Mesenchymal stem cell (in vitro differentiated cells and primary cell): ENCODE data around the gene ILF2.
A peak's percentile ranks its signal among the peaks of the same experiment; 100 is the strongest.
"Not testable (repeated sequence)": the region's sequence is repeated elsewhere in the genome, so short reads cannot be mapped to it uniquely, and the experiment has no call there.

Experiments used
- DNase-seq: peaks from one replicate; pipeline ENCODE4 v3.0.0-alpha.2; 2013
- H2AFZ ChIP-seq: one replicate; pipeline ENCODE4 v1.6.1; 2013; ENCODE audit warnings: low read depth, mild to moderate bottlenecking, control low read depth, inconsistent platforms, low read length, moderate library complexity
- H2AK5ac ChIP-seq: 2 replicates; pipeline ENCODE4 v1.6.1; 2013; ENCODE audit warnings: low read length, moderate library complexity, mild to moderate bottlenecking, inconsistent platforms; ENCODE audit not compliant: severe bottlenecking
- H2BK120ac ChIP-seq: one replicate; pipeline ENCODE4 v1.6.1; 2013; ENCODE audit warnings: low read depth, mild to moderate bottlenecking, inconsistent platforms, low read length, moderate library complexity
- H2BK12ac ChIP-seq, 2 experiments: one replicate each; pipeline ENCODE4 v1.6.1; 2013; ENCODE audit warnings: inconsistent platforms in 2 of 2, low read length in 2 of 2, mild to moderate bottlenecking in 2 of 2, moderate library complexity in 2 of 2, control low read depth in 1 of 2
- H2BK15ac ChIP-seq: one replicate; pipeline ENCODE4 v1.6.1; 2013; ENCODE audit warnings: mild to moderate bottlenecking, low read depth, inconsistent platforms; ENCODE audit not compliant: poor library complexity, severe bottlenecking
- H2BK5ac ChIP-seq: 2 replicates; pipeline ENCODE4 v1.6.1; 2013; ENCODE audit warnings: low read depth, mild to moderate bottlenecking, low read length, control low read depth, inconsistent platforms; ENCODE audit not compliant: poor library complexity, severe bottlenecking
- H3K14ac ChIP-seq, 2 experiments: one replicate each; pipeline ENCODE4 v1.6.1; 2013; ENCODE audit warnings: inconsistent platforms in 2 of 2, low read length in 2 of 2, control low read depth in 1 of 2, mild to moderate bottlenecking in 1 of 2, moderate library complexity in 1 of 2
- H3K18ac ChIP-seq, 2 experiments: one replicate each; pipeline ENCODE4 v1.6.1; 2013; ENCODE audit warnings: inconsistent platforms in 2 of 2, low read length in 2 of 2, control low read depth in 1 of 2, low read depth in 1 of 2, mild to moderate bottlenecking in 1 of 2
- H3K23ac ChIP-seq, 2 experiments: one replicate each; pipeline ENCODE4 v1.6.1; 2013; ENCODE audit warnings: inconsistent platforms in 2 of 2, low read length in 2 of 2, mild to moderate bottlenecking in 2 of 2, moderate library complexity in 2 of 2, control low read depth in 1 of 2
- H3K27ac ChIP-seq: 2 replicates; pipeline ENCODE4 v1.5.1; 2013; ENCODE audit warnings: mild to moderate bottlenecking, moderate library complexity, low read length, control low read depth, inconsistent platforms; ENCODE audit not compliant: poor library complexity, severe bottlenecking
- H3K27me3 ChIP-seq, 2 experiments: 2 replicates each; pipeline versions ENCODE4 v1.6.1 to v1.7.0; 2013; ENCODE audit warnings: low read length in 2 of 2, mild to moderate bottlenecking in 2 of 2, moderate library complexity in 2 of 2, control low read depth in 1 of 2, inconsistent platforms in 1 of 2; ENCODE audit not compliant: control insufficient read depth in 1 of 2, insufficient read depth in 1 of 2
- H3K36me3 ChIP-seq, 2 experiments: 2 replicates each; pipeline versions ENCODE4 v1.6.1 to v1.7.0; 2013; ENCODE audit warnings: low read length in 2 of 2, control low read depth in 1 of 2, inconsistent platforms in 1 of 2, low read depth in 1 of 2, mild to moderate bottlenecking in 1 of 2; ENCODE audit not compliant: insufficient read depth in 2 of 2, control insufficient read depth in 1 of 2
- H3K4ac ChIP-seq, 2 experiments: one replicate each; pipeline ENCODE4 v1.6.1; 2013; ENCODE audit warnings: inconsistent platforms in 2 of 2, low read length in 2 of 2, mild to moderate bottlenecking in 2 of 2, moderate library complexity in 2 of 2, control low read depth in 1 of 2, low read depth in 1 of 2
- H3K4me1 ChIP-seq: 2 replicates; pipeline ENCODE4 v1.6.1; 2013; ENCODE audit warnings: low read depth, low read length, control low read depth; ENCODE audit not compliant: control insufficient read depth, insufficient read depth
- H3K4me2 ChIP-seq: 2 replicates; pipeline ENCODE4 v1.6.1; 2013; ENCODE audit warnings: low read length, mild to moderate bottlenecking, inconsistent platforms; ENCODE audit not compliant: poor library complexity, severe bottlenecking
- H3K4me3 ChIP-seq, 2 experiments: 2 replicates each; pipeline versions ENCODE4 v1.5.1 to v1.7.0; 2013; ENCODE audit warnings: low read length in 2 of 2, mild to moderate bottlenecking in 2 of 2, control low read depth in 1 of 2, low read depth in 1 of 2; ENCODE audit not compliant: insufficient read depth in 1 of 2
- H3K79me1 ChIP-seq: replicated peaks from 2 replicates; pipeline ENCODE4 v1.6.1; 2013; ENCODE audit warnings: mild to moderate bottlenecking, control low read depth, low read length, inconsistent platforms; ENCODE audit not compliant: poor library complexity, severe bottlenecking
- H3K9ac ChIP-seq: 2 replicates; pipeline ENCODE4 v1.7.0; 2013; ENCODE audit warnings: mild to moderate bottlenecking, low read length, moderate library complexity
- H3K9me3 ChIP-seq: 2 replicates; pipeline ENCODE4 v1.7.0; 2013; ENCODE audit warnings: mild to moderate bottlenecking, low read length; ENCODE audit not compliant: control insufficient read depth
- H4K8ac ChIP-seq: one replicate; pipeline ENCODE4 v1.6.1; 2013; ENCODE audit warnings: inconsistent platforms, mild to moderate bottlenecking, low read length, moderate library complexity
- H4K91ac ChIP-seq: one replicate; pipeline ENCODE4 v1.6.1; 2013; ENCODE audit warnings: mild to moderate bottlenecking, low read length, inconsistent platforms
- WGBS: methylation state at CpG from one replicate; pipeline ENCODE4 v1.1.7; 2013; ENCODE audit warnings: mixed read lengths; 5-methylcytosine and 5-hydroxymethylcytosine counted together

ILF2 gene

DNA sequence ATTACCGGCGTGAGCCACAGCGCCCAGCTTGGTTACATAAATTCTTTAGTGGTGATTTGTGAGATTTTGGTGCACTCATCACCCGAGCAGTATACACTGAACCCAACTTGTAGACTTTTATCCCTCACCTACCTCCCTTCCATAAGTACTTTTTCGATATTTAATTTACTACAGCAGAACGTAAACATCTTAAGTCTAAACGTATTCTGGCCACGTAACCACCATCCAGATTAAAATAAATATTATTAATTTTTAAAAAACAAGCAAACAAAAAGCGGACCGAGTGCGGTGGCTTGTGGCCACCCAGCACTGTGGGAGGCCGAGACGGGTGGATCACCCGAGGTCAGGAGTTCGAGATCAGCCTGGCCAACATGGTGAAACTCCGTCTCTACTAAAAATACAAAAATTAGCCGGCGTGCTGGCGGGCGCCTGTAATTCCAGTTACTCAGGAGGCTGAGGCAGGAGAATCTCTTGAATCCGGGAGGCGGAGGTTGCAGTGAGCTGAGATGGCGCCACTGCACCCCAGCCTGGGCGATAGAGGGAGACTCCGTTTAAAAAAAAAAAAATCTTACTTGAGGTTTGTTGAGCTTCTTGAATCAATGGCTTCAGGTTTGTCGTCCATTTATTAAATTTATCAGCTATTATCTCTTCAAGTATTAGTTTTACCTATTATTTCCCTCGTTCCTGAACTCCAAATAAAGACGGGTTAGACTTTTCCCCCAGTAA is 998 bp upstream of the ILF2 start:
- Histone ChIP-seq H3K36me3 (peaks cover 19 to 31% of the 10 kb centered on the region in 2 experiments), H2BK12ac (peak overlapping the region in 1 of 2 experiments; percentile 31), H3K4me3 (peak overlapping the region; percentile 43 to 73), H3K4me2 (peak overlapping the region; percentile 65), H3K27ac (peak overlapping the region; percentile 75), H3K9ac (peak overlapping the region; percentile 74)
- H3K23ac ChIP-seq, H2AFZ ChIP-seq, H3K79me1 ChIP-seq, H2AK5ac ChIP-seq, H4K91ac ChIP-seq, H3K18ac ChIP-seq, H2BK5ac ChIP-seq, H3K4me1 ChIP-seq, DNase-seq, H3K4ac ChIP-seq, H3K14ac ChIP-seq, H3K27me3 ChIP-seq, H2BK120ac ChIP-seq, H2BK15ac ChIP-seq, H3K9me3 ChIP-seq, H4K8ac ChIP-seq: not testable (repeated sequence)
- 12% methylated on average over 26 of the region's 28 CpGs for WGBS

GRCh38 chr1:153670257-153670858 is 435 bp downstream of the ILF2 start:
- WGBS = 4% methylated on average over 22 of the region's 22 CpGs
- H2AFZ ChIP-seq = no peak overlapping the region
- DNase-seq = no peak

DNA sequence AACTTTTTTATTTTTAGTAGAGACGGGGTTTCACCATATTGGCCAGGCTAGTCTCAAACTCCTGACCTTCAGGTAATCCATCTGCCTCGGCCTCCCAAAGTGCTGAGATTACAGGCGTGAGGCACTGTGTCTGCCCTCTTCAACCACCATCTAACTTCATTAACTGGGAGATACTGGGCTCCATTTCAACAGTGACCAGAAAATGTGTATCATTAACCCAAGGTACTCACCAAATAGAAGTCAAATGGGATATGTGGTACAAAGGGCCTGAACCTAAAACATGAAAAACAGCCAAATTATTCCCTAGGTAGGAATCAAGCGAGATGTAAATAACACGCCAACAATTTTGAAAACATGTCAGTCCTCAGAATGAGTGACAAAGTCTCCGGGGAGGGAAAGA is 1.2 kb downstream of the ILF2 start:
- no peak overlapping the region for H3K14ac ChIP-seq
- peak overlapping the region; percentile 94 for H3K9ac ChIP-seq
- no peak overlapping the region for H2BK120ac ChIP-seq
- no peaks in the 10 kb centered on the region for H3K9me3 ChIP-seq
- H3K79me1 ChIP-seq = peaks cover 12% of the 10 kb centered on the region
- no peak overlapping the region for H3K18ac ChIP-seq
- H3K36me3 ChIP-seq = peaks cover 30 to 53% of the 10 kb centered on the region in 2 experiments
- no peak for DNase-seq
- no peak overlapping the region for H3K27ac ChIP-seq
- 89% methylated on average over 6 of the region's 6 CpGs for WGBS
- H2BK12ac ChIP-seq = no peak overlapping the region
- H3K4ac ChIP-seq = no peak overlapping the region
- no peak overlapping the region for H2BK5ac ChIP-seq
- H3K23ac ChIP-seq = no peak overlapping the region
- no peak overlapping the region for H2BK15ac ChIP-seq
- H3K4me3 ChIP-seq = peak overlapping the region in 1 of 2 experiments; percentile 99
- H3K4me1 ChIP-seq = peaks cover 4% of the 10 kb centered on the region
- no peaks in the 10 kb centered on the region for H3K27me3 ChIP-seq
- no peak overlapping the region for H4K8ac ChIP-seq
- no peak overlapping the region for H2AK5ac ChIP-seq
- H3K4me2 ChIP-seq = peak overlapping the region; percentile 95
- H4K91ac ChIP-seq = no peak overlapping the region
- no peak overlapping the region for H2AFZ ChIP-seq

More at GRCh38 chr1:153670257-153670858, 435 bp downstream of the ILF2 start:
- Histone ChIP-seq H3K4me3 (peak overlapping the region; percentile 93 to 99), H3K79me1 (peaks cover 12% of the 10 kb centered on the region), H4K8ac (peak overlapping the region; percentile 87), H3K4me1 (peaks cover 4% of the 10 kb centered on the region), H2BK12ac (no peak overlapping the region), H3K9ac (peak overlapping the region; percentile 94), H3K14ac (peak overlapping the region in 1 of 2 experiments; percentile 75), H3K9me3 (no peaks in the 10 kb centered on the region), H3K27me3 (no peaks in the 10 kb centered on the region), H3K27ac (peak overlapping the region; percentile 39), H4K91ac (no peak overlapping the region), H3K4ac (peak overlapping the region; percentile 13 to 96), H3K4me2 (peak overlapping the region; percentile 95), H2BK120ac (no peak overlapping the region), H3K36me3 (peaks cover 29 to 45% of the 10 kb centered on the region in 2 experiments), H2BK5ac (no peak overlapping the region), H3K18ac (peak overlapping the region in 1 of 2 experiments; percentile 73), H2BK15ac (no peak overlapping the region), H2AK5ac (peak overlapping the region; percentile 44), H3K23ac (peak overlapping the region in 1 of 2 experiments; percentile 40)

- not testable (repeated sequence) for H2BK120ac ChIP-seq, H3K4me2 ChIP-seq, H3K9me3 ChIP-seq, H3K4ac ChIP-seq, H3K4me1 ChIP-seq, H4K91ac ChIP-seq, H3K9ac ChIP-seq, DNase-seq, H2BK12ac ChIP-seq, H2BK5ac ChIP-seq, H3K27me3 ChIP-seq, H2AFZ ChIP-seq, H2AK5ac ChIP-seq, H3K27ac ChIP-seq, H3K4me3 ChIP-seq, H4K8ac ChIP-seq, H3K14ac ChIP-seq, H2BK15ac ChIP-seq, H3K23ac ChIP-seq, H3K18ac ChIP-seq
- Histone ChIP-seq H3K79me1 (peaks cover 12% of the 10 kb centered on the region), H3K36me3 (peaks cover 35 to 62% of the 10 kb centered on the region in 2 experiments)
- WGBS = 92% methylated on average over 8 of the region's 8 CpGs
Measured at GRCh38 chr1:153668672-153669071, 2.1 kb downstream of the ILF2 start.
